SIG-M5 (cell line): ENCODE data around the gene TPP2.

Experiments
- DNase-seq: peaks from one replicate; lab custom pipeline; 2025; lab: John Stamatoyannopoulos, UW

TPP2 gene

DNA sequence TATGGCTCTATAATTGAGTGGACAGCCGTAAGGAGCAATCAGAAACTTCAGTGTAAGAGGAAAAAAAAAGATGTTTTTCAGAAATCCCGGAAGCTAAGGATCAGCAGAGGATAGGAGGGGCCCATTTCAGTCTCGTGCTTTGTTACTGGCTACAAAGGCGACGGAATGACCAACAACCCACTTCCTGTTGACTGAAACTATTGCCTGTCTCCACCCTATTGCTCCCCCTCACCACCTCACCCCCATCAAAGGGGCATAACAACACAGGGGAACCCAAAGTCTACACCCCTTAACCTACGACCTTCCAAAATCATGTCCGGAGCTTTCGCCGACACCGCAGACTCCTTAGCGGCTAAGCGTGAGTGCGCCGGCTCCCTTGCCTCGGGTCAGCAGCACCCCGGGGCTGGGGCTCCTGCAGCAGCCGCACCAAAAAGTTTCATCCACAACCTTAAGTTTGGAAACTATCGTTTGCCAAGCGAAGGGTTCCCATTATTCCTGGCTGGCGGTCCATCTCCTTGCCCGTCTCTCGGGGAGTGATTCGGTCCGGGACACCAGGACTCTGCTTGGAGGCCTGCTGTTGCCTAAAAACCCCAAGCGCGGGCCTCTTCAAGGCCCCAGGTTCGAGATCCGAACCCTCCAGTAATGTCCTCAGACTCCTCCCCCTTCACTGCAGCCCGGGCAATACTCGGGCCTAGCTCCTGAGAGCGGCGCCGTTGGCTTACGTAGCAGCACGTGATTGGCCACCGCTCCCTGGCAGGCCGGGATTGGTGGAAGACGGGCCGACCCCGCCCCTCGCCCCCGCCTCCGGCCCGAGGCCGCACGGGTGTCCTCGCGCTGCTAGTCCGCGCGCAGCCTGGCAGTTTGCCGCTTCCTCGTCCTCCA is at the start of gene TPP2:
Gene TPP2 (plus strand): TSS at position 840 of the 882 bp plus-strand sequence. CDS start 53 bp downstream, outside the sequence.
- peak; percentile 91 for DNase-seq

GRCh38 chr13:102548811-102549210 is 48.0 kb upstream of the TPP2 start:
- no peak for DNase-seq

GRCh38 chr13:102550507-102550906 is 46.3 kb upstream of the TPP2 start:
- no peak for DNase-seq

- DNase-seq = no peak
These were observed 40.8 kb upstream of the TPP2 start for GRCh38 chr13:102555914-102556553.

- no peak for DNase-seq
These were observed 40.0 kb upstream of the TPP2 start for GRCh38 chr13:102556806-102557205.

DNA sequence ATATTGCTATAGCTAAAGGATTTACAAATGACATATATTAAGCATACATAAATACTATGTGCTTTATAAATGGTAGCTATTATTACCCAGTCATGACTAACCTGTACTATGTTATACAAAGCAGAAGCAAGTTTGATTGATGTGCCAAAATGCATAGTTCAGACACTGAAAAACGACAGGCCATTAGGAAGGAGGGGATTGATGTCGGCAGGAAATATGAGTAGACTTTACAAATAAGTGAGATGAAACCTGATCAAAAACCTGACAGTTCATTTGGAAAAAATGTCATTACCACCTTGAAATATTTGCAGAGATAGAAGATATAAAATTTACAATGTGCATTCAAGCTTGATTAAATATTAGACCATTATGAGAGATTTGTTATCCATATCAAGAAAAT is 38.8 kb upstream of the TPP2 start:
- no peak for DNase-seq

GRCh38 chr13:102561933-102562332 is 34.9 kb upstream of the TPP2 start:
- DNase-seq = no peak

- DNase-seq = no peak
These were observed 33.5 kb upstream of the TPP2 start for GRCh38 chr13:102563267-102563666.

GRCh38 chr13:102564564-102564963 is 32.2 kb upstream of the TPP2 start:
- no peak for DNase-seq

- DNase-seq = no peak
These were observed 30.3 kb upstream of the TPP2 start for GRCh38 chr13:102566513-102566912.

DNA sequence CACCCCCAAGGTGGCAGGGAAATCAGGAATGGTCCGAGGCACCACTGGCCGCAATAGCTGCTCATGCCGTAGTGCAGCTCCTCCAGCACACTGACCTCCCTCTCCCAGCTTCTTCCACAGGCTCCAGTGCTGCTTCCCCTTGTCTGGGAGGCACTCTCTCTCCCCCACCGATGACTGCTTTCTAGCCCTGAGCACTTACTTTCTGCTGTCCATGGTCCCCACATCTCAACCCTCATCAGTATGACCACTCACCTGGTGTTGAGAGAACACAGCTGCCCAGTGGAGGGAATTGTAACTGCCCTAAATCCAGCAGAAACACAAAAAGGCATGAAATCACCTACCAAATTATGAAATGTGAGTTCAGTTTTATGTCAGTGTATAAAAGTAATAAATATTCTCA is 28.9 kb upstream of the TPP2 start:
- DNase-seq = no peak

- no peak for DNase-seq
These were observed 27.3 kb upstream of the TPP2 start for GRCh38 chr13:102569488-102569887.

- no peak for DNase-seq
These were observed 25.7 kb upstream of the TPP2 start for GRCh38 chr13:102571075-102571474.

GRCh38 chr13:102572323-102572722 is 24.5 kb upstream of the TPP2 start:
- DNase-seq = no peak

- no peak for DNase-seq
These were observed 16.1 kb upstream of the TPP2 start for GRCh38 chr13:102580552-102581169.

- no peak for DNase-seq
These were observed 14.5 kb upstream of the TPP2 start for GRCh38 chr13:102582256-102582655.

- DNase-seq = peak; percentile 79
These were observed 12.4 kb upstream of the TPP2 start for GRCh38 chr13:102584434-102584833.

GRCh38 chr13:102586615-102587014 is 10.2 kb upstream of the TPP2 start:
- no peak for DNase-seq

GRCh38 chr13:102587916-102588315 is 8.9 kb upstream of the TPP2 start:
- no peak for DNase-seq

GRCh38 chr13:102589301-102589822 is 7.4 kb upstream of the TPP2 start:
- DNase-seq = no peak

- peak; percentile 26 for DNase-seq
These were observed 4.6 kb upstream of the TPP2 start for GRCh38 chr13:102591988-102592781.

DNA sequence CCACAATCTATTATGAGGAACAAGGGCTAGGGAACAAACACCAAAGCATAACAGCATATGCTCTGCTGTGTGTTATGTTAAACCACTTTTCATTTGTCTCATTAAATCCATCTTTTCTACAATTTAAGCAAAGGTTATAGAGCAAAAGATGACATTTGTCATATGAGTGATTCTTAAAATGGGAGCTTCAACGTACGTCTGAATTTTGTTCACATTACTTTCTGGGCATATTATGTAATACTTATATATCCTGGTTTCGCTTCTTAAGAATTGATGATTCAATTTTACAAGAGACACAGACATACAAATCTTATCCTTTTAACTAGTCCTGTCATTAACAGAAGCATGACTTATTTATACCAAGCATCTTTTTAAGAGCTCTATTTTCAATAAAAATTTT is 3.3 kb upstream of the TPP2 start:
- peak; percentile 43 for DNase-seq
